SK-N-MC (cell line): ENCODE measurements around the gene ARL8A.

Experiments
- EZH2 ChIP-seq: fragments of 200-600 bp; sonication (generic); IDR thresholded peaks from one replicate; pipeline ENCODE4 v1.6.1; 2017; ENCODE audit warnings: antibody characterized with exemption
- POLR2AphosphoS5 ChIP-seq: IDR thresholded peaks from 2 replicates; pipeline ENCODE4 v1.6.1; 2012; ENCODE audit warnings: mild to moderate bottlenecking, low read depth, low read length, borderline replicate concordance

- no peak for TF ChIP-seq POLR2AphosphoS5
- no peak for TF ChIP-seq EZH2
Measured at GRCh38 chr1:202165267-202165941, 20.9 kb upstream of the ARL8A start.
